Endothelial cell of umbilical vein (primary cell): ENCODE results near the gene GEMIN4.

Experiments
- CTCF ChIP-seq, 2 donors: IDR thresholded peaks; 1 replicate in 1 of 2; 2 replicates in 1 of 2; pipeline ENCODE4 v1.5.1; 2011; ENCODE audit warnings: low read length in 2 of 2, mild to moderate bottlenecking in 2 of 2, moderate library complexity in 2 of 2, control low read depth in 1 of 2, inconsistent platforms in 1 of 2, low read depth in 1 of 2; ENCODE audit not compliant: insufficient read depth in 1 of 2; ENCODE audit errors: extremely low read depth in 1 of 2
- EZH2 ChIP-seq: IDR thresholded peaks from 2 replicates; pipeline ENCODE4 v1.6.1; 2012; ENCODE audit warnings: borderline replicate concordance, low read depth, mild to moderate bottlenecking, moderate library complexity, low read length, inconsistent platforms; ENCODE audit not compliant: severe bottlenecking
- FOS ChIP-seq: IDR thresholded peaks from 2 replicates; pipeline ENCODE4 v1.6.1; 2011; ENCODE audit warnings: mild to moderate bottlenecking, low read length, moderate library complexity, borderline replicate concordance; ENCODE audit not compliant: insufficient read depth
- GATA2 ChIP-seq: IDR thresholded peaks from 2 replicates; pipeline ENCODE4 v1.7.0; 2011; ENCODE audit warnings: low read depth, mild to moderate bottlenecking, moderate library complexity, mixed read lengths, low read length; ENCODE audit not compliant: insufficient read length, insufficient read depth
- JUN ChIP-seq: IDR thresholded peaks from 2 replicates; pipeline ENCODE4 v1.6.1; 2011; ENCODE audit warnings: borderline replicate concordance, low read depth; ENCODE audit not compliant: insufficient read length, insufficient read depth
- MAX ChIP-seq: IDR thresholded peaks from 2 replicates; pipeline ENCODE4 v1.6.1; 2011; ENCODE audit not compliant: insufficient read depth, insufficient read length
- MYC ChIP-seq: IDR thresholded peaks from one replicate; pipeline ENCODE4 v1.6.1; 2011; ENCODE audit warnings: mild to moderate bottlenecking, low read depth, low read length
- POLR2A ChIP-seq: IDR thresholded peaks from 2 replicates; pipeline ENCODE4 v1.6.1; 2012; ENCODE audit warnings: low read depth, mild to moderate bottlenecking, control low read depth, low read length
- POLR2AphosphoS5 ChIP-seq: IDR thresholded peaks from 2 replicates; pipeline ENCODE4 v1.6.1; 2012; ENCODE audit warnings: low read depth, mild to moderate bottlenecking, control low read depth, low read length, moderate library complexity; ENCODE audit not compliant: insufficient read depth

GRCh38 chr17:720706-721539 lies 31.1 kb downstream of the GEMIN4 start:
- no peak for TF ChIP-seq MYC
- TF ChIP-seq MAX = no peak
- TF ChIP-seq EZH2 = no peak
- TF ChIP-seq CTCF (IDR thresholded peaks at IDR 0.05; ENCODE audit: extremely low read depth in 1 of 2, insufficient read depth in 1 of 2, low read depth in 1 of 2, low read length in 2 of 2) = no peak
- TF ChIP-seq JUN = no peak
- no peak for TF ChIP-seq POLR2A
- TF ChIP-seq GATA2 = no peak
- TF ChIP-seq POLR2AphosphoS5 = no peak
- no peak for TF ChIP-seq FOS
